Melanocyte of skin (primary cell): Measurements from ENCODE around the gene PIK3C2B. TPM values are rescaled to one million over a fixed set of nuclear protein-coding genes. Genes with fewer than 3 reads are reported as not detected.

Experiments
- total RNA-seq, 2 donors: library from RNA; depleted of rRNA; stranded (reverse); fragments of >200 nt; gene quantifications; 2 replicates each; pipeline ENCODE4 v1.2.3, GENCODE V29; 2012

PIK3C2B gene
- 10 to 100 TPM; 17.6 to 18.0 TPM for total RNA-seq

GRCh38 chr1:204494281-204495077 lies at the start of gene PIK3C2B:
PIK3C2B (minus strand) TSS chr1:204494805; CDS start chr1:204469802, 25,003 bp downstream.

GRCh38 chr1:204516180-204516879 lies 21.7 kb upstream of the PIK3C2B start, which contains the start of gene MDM4:
MDM4 (plus strand) TSS chr1:204516406; CDS start chr1:204525519, 9,113 bp downstream.

Other genes with a start within 250 kb of the PIK3C2B start
- gene PLEKHA6, start 134.9 kb downstream of the PIK3C2B start, total RNA-seq, result 1 to 10 TPM; 2.0 to 3.1 TPM
- 10 to 100 TPM; 19.3 to 26.0 TPM for gene PPP1R15B, start 83.0 kb downstream of the PIK3C2B start, total RNA-seq
- 10 to 100 TPM; 23.3 to 24.4 TPM for gene MDM4, start 21.6 kb upstream of the PIK3C2B start, total RNA-seq
- not detected for gene LRRN2, start 190.9 kb upstream of the PIK3C2B start, total RNA-seq